GDM1 (cell line): ENCODE measurements around the gene CBX4.

Source experiments
- DNase-seq: peaks from one replicate; lab custom pipeline; 2025; lab: John Stamatoyannopoulos, UW

The CBX4 gene

DNA sequence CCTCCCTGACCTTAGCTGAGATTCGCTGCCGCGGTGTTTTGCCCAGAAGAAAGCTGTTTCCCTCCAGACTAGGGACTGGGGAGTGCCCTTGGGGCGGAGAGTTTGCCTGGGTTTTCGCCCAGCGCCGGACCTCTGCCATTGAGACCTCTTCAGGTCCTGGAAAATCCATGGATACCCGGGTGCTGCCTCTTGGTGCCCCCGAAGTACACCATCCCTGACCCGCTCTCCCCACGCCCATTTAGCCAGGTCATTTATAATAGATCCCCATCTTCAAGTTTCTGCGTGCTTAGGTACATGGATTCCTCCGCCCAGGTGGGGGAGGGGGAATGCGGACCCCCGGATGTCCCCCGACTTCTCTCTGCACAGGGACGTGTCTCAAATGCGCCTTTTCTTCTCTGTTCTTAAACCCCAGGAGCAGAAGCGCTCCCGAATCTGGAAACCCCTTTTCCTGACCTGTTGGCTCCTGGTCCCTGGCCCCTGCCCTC lies 27.3 kb downstream of the CBX4 start:
- DNase-seq: no peak

DNA sequence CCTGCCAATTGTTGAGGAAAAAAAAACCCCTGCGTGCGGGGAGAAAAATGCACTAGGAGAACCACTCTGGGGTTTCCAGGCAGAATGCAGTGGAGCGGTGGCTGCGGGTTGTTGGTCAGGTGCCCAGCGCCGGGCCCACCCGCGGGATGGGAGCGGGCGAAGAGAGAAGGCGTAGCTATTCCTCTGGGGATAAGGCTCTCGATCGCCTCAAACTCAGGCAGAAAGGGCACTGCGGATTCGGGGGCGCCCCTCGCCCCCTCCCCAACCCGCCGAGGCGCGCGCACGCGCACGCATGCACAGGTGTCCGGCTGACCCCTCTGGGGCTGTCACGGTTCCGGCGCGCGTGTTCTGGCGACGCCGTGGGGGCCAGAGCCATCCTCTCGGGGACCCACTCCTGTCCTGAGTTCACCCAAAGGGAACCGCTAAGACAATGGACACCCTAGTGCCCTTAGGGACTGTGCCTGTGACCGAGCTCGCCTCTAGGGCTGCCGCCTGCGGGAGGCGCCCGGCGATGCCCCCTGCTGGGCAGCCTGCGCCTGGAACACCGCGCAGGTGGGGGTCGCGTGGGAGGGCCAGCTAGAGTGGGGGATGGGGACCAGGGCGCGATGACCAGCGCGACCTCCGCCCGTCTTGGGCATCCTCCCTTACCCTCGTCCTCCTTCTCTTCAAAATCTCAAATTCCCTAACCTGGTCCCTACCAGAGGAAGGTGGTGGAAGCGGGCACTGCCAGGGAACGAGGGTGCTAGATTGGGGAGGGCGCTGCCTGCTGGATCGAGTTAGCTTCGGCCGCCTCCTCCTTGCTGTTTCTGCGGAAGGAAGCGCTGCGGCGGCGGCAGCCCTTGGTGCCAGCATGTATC lies 28.0 kb downstream of the CBX4 start:
- DNase-seq: peak; percentile 34

DNA sequence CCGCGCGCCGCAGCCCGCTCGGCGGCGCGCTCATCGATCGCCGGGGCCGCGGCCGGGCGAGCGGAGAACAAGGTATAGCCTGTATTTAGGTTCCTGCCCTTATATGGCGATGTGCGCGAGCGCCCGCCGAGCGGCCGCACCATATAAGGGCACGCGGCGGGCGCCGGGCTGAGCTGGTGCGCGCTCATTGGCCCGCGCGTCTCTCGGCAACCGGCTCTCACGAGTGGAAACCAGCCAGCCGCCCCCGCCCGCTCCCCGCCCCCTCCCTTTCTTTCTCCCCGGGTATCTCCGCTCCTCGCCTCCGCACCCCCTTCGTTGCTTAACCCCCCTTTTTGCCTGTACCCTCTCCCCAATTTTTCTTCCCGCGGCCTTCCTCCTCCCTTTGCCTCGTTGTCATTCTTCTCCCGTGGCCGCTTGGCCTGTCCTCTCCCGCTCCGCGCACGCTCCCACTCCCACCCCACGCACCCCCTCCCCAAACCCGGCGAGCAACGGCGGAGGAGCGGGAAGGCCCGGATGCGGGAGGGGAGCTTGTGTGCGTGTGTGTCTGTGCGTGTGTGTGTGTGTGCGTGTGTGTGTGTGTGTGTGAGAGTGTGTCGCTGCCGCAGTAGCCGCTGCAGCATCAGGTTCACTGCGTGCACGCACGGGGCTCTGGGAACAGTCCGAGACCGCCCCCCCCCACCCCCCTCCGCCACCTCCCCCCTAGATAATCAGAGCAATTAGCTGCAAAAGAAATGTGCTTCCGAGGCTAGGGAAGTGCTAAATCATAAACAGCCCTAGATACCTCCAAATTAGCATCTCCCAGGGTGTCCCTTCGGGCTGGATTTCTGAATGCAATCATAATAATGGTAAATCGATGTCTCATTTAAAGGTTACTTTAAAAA lies 28.9 kb downstream of the CBX4 start:
- peak; percentile 79 for DNase-seq

DNA sequence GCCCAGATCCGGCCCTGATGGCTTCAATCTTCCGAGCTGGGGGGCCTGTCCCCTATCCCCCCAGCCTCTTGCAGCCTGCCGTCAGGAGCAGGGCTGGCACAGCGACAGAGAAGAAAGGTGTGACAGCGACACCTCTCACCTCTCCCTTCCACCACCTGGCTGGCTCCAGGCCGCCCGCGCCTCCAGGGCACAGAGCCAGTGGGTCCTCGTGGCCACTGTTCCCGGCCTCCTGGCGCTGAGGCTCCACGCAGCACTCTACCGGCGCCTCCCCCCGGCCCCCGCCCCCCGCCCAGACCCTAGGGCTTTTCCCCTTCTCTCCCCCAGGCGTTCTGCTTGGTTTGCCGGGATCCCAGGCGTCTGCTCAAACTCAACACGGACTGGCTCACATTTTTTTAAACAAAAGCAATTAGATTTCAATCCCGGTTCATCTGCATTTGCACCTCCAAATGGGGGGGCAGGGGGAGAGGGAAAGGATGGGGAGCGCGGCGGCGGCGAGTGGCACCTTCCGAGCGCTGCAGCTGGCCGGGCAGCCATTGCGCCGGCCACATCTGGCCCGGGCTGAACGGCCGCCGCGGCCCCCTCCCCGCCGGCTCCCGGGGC lies 29.6 kb downstream of the CBX4 start:
- no peak for DNase-seq

DNA sequence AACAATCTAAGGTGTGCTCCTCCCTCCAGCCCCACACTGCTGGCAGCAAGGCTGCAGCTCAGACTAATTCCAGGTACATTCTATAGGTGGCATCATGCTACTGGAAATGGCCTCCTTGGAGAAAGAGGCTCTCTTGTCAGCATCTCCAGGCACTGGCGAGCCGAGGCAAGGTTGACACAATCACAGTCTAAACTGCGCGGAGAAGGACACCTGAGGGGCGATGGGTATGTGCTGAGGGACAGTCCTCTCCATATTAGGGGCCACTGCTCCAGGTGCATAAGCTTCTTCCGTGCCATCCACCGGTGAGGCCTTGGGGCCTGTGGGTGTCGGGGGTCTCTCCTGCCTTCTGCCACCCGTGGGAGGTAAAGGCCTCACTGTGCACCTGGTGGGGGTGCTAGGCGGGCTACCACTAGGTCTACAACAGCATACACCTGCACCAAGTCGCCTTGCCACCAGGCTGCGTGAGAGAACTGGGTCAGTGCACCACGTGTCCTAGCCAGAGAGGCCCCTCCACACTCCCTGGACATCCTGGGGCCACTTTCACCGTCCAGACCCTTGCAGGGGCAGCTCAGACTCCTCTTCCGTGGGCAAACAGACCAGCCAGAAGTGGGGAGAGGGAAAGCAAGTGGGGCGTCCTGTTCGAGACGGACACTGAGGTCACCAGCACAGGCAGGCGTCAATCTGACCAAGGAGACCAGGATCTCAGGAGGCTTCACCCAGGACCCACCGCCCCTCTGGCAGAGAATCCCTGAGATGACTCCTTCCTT lies 30.3 kb downstream of the CBX4 start:
- DNase-seq: peak; percentile 24

DNA sequence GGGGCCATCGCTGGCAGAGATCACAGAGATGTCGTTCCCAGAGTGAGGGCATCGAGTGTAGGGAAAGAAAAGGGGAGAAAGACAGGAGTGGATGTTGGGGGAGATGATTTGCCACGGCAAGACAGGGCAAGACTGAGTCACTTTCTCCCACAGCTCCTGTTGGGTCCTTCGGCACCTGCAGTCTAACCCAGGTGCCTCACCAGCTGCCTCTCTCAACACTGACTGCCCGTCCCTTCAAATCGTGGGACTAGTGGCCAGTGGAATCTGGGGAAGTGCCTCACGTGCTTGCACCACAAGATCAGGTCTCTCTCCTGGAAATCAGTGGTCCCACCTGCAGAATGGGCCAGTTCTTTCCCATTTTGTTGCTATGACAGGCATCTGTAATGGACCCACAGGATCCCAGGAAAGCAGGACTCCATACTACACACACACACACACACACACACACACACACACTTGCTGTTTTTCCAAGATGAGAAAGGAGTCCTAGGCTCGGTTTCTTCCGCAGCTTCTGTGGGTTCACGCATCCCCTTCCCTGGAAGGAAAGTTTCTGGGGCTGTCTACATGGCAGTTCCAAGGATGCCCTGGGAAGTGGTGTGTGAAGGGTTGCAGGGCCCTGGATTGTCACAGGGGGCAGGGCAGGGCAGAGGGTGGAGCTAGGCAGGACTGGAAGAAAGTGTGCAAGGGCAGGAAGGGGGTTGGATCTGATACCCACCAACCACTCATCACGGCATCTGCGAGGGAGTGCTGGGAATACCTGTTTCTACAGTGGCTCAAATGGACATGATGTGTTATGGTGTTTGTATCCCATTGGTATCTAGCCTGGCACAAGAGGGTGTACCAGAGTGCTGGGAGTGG lies 32.1 kb downstream of the CBX4 start:
- no peak for DNase-seq

DNA sequence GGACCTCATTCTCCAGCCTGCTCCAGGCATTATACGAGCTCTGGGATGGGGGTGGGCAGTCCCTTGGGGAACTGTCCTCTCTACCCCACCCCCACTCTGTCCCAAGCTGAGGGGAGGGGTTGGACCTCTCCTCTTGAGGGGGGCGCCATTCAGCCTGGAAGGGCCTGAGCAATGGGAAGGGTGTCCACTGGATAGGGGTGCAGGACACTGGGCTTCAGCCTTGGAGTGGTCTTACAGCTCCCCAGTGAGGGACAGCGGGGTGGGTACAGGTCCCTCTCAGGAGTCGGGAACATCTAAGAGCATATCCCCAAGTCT lies 32.8 kb downstream of the CBX4 start:
- no peak for DNase-seq

DNA sequence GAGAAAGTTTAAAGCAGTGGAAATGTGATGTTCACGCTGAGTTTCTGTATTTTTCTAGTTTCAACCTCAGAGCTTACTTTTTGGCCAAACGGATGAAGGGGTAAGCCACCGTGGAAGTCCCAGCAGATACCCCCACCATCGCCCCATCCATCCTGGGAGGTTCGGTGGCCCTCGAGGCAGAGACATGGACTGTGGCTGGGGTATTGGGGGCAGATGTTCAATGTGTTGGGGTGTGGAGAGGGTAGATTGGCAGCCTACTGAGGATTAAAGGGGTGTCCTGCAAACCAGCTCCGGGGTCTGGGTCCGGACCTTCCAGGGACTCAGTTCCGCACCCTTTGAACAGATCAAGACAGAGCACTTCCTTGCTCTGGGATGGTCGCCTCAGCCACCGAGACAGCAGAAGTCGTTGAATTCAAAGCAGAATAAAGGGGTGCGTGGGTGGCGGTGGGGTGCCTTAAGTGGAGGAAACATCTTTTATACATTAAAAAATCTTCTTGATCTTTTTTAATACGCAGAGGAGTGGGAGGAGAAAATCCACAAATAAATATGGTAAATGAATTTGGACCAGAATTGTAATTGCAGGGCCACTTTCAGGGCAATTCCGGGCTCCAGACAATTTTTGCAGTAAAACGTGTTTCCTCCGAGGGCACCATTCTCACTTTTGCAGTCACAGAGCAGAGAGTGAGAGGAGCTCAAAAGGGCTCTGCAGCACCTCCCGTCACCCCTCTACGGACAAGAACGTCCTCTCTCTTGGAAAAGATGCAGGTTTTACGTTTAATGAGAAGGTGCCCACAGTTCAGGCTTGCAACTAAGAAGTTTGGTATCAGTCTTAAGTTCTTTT lies 34.2 kb downstream of the CBX4 start:
- no peak for DNase-seq

DNA sequence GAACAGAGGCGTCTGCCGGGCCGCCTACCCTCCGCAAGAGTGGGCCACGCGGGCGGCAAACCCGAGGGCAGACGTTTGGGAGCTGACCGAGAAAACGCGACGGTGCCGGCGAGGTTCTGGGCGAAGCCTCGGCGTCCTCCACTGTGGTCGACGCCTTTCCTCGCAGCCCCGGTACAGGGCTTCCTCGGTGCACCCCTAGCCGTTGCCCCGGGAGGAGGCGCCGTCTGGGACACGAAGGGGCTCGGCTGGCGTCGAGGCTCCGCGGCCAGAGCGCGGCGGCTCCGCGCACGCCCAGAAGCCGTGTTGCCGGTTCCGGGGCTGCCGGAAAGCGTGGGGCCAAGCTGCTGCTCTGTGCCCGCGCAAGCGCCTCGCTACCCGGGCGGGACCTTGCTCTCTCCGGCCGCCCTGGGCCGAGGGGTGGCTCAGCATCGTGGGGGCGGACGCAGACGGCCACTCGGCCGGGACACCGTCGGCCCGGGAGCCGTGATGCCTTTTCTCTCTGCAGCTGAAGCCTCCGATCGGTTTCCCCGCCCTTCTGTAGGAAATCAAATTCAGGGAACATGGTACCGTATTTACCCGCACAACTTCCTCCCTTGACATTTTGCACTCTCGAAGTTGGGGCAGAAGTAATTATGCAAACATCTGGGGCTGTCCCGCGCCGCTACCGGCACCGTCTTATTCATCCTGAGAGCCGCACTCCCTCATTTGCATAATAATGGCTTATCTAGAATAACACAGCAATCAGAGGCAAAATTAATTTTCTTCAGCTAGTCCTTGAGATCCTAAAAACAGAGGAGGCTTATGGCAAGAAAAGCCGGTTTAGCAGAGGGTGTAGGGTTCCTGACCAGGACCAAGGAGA lies 35.0 kb downstream of the CBX4 start:
- DNase-seq: peak; percentile 48

DNA sequence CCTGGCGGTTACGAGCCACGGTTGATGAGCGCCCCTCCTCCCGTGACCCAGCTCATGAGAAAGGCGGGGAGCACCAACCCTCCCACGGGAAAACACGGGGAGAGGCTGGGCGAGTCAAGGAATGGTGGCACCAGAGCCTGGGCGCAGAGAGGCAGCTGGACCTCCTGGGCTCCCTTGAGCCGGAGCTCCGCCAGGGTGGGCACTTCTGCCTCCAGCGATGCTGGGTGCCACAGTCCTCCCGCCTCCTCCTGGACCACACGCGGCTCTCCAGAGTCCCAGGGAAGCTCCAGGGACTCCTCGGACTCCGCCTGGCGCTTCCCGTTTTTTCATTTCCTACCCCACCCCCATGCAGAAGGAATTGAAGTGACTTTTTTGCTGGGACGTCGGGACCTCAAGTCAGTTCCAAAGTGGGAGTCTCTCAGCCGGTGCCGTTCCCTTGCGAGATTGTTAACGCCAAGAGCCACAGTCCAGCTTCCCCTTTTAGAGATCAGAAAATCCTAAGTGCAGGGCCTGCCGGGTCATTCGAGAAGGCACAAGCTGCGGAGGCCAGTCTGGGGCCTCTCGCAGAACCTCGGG lies 35.7 kb downstream of the CBX4 start:
- no peak for DNase-seq

DNA sequence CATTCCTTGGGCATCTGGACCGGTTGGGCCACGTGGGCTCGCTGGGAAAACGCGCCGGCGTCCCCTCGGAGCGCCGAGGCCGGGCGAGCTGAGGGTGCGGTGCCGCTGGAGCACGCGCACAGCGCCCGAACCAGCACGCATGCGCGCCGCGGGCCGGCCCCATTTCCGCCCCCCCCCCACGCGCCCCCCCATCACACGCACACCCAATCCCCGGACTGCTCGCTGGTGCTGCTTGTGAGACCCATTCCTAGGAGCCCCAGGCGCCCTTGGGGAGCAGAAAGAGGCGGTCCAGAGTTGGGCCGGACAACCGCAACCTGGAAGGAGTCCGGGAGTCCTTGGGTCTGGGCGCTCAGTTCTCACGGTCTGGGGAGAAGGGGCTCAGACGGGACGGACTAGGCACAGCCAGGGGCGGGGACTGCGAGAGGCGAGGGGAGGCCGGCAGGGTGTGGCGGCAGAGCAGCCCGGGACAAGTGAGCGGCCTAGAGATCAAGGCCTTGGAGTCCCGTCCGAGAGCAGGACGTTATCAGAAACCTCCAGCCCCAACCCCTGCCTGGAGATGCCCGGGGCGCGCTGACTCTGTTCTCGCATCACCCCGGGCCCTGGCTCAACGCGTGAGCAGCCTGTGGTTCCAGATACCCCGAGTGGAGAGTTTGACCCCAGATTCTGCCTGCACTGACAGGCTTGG lies 36.4 kb downstream of the CBX4 start:
- no peak for DNase-seq

DNA sequence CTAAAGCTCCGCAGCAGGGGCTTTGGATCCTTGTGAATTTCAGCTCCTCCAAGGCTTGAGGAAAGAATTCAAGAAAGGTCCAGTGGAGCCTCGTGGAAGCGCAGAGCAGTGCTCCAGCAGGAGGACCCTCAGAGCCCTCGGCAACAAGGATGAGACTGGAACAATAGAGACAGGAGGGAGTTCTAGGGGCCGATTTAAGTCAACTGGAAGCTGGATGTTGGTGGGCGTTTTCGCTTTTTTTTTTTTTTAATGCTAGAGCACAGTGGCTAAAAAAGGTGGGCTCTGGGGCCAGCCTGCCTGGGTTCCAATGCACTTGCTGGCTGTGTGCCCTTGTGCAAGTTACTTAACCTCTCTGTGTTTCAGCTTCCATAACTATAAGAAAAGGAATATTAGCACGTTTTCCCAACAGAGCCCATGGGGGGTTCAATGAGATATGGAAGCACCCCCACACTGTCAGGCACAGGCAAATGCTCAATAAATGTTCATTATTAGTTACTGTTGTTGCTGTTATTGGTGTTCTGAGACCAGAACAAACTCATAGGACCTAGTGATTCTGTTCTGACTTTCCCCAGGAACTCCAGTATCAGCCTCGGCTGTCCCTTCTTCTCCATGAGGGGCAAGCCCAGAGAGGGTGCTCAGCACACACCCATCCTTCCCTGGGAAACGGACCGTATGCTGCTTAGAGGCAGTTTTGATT lies 37.1 kb downstream of the CBX4 start:
- no peak for DNase-seq

DNA sequence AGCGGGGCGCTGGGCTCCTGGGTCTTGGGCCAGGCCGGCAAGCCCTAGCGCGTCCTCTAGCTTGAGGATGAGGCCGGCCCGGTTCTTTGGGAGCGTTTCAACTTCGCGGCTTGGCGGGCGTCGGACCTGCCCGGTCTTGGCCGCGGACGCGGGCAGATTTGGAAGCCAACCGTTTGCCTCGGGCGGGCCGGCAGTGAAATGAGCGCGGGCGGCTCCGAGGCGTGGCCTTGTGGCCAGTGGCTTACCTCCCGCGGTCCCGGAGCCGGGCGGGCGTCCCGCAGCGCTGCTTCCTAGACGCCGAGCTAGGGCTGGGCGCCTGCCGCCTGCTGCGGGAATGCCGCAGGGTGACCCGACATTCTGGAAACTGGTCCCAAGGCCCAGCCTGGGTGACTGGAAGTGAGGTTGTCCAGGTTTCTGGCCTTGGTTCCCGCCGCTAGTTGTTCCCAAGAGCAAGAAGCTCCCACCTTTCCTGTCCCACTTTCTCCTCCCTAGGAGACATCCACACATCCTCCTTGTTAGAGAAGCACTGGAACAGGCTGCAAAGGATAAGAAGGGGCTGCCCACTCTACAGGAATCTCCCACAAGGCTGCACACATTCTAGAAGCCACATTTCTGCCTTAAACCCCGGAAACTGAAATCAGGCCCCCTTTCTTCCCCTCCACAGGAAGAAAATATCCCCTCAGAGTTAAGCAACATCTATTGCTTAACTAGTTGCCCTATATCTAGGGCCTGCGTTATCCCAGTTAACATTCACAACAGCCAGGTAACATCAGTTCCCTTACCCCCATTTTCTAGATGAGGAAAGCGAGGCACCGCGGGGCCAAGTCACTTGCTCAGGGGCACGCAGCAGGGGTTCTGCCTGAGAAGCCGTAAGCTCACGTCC lies 37.8 kb downstream of the CBX4 start:
- DNase-seq: no peak

DNA sequence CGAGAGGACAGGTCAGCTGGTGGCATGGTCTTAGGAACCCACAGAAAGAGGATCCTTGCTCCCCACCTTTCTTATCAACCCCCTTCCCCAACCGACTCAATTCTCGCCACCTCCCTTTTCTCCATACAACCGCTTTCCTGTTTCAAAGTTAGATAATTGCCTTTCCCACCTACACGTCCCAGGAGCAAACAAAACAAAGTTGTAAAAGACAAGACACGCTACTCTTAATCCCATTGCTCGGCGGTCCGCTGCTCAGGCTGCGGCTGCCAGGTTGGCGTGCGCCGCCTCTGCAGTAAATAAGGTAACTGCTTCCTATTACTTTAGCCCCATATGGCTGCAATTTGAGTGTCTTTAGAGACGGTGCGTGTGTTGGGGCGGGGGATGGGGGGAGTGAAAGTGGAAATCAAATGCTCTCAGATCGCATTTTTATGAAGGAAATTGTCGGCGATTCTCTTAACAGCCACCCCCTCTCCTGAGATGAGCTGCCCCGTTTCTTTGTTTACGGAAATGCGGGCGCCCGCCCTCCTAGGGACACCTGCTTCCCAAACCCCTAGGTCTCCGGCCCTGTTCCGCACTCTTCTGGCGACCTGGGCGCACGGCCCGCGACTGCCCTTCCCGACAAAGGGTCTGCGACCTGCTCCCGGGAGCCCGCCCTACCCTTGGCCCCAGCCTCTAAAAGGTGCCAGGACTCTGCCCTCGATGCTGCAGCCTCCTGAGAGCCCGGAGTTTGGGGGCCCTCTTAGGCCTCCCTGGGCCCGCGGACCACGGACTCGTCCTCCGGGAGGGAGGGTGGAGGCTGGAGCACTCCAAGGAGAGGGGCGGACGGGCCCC lies 38.7 kb downstream of the CBX4 start:
- DNase-seq: no peak

DNA sequence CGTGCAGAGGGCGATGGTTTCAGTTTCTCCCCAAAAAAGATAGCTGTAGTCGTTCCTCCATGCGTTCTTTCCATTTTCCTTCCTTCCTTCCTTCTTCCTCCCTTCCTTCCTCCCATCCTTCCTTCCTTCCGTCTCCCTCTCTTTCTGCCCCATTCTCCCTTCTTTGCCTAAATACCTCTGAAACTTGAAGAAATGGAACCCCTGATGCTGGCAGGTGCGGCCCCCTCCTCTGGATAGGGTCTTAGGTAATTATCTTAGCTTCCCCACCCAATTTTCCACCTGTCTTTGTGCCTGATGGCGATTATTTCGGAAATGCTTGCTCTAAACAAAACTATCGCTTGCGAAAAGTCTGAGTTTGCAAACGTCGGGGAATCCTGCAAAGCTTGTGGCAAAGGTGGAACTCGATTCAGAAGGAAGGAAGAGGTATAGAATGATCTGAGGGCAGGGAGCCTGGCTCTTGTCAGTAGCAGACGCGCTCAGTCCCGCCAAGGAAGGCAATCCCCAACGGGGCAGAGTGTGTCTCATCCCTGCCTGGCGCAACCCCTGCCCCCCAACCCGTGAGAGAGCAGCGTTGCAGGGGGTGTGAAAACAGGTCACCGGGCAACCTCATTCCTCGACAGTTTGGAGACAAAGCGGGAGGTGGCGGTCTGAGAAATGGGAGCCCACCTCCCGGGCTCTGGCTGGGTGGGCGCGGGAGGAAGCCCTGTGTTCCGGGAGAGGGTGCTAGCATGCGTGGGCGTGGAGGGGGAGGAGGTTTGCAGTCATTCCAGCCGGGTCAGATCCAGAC lies 39.5 kb downstream of the CBX4 start:
- no peak for DNase-seq
